CD4-positive, alpha-beta memory T cell (primary cell): Measurements from ENCODE around the gene BDNF. TPM values are rescaled to one million over a fixed set of nuclear protein-coding genes. Genes with fewer than 3 reads are reported as not detected.
"Not testable (repeated sequence)": the region's sequence is repeated elsewhere in the genome, so short reads cannot be mapped to it uniquely, and the experiment has no call there.

Experiments used
- CTCF ChIA-PET: fragments of 350-600 bp; sonication (Branson Sonifier 250); formaldehyde crosslinking; loops from one replicate; lab custom pipeline; 2021; ENCODE audit warnings: inconsistent platforms; ENCODE audit not compliant: partially characterized antibody; lab: Charles Lee
- POLR2A ChIA-PET: fragments of 350-600 bp; sonication (Branson Sonifier 250); formaldehyde crosslinking; loops from one replicate; lab custom pipeline; 2021; ENCODE audit not compliant: partially characterized antibody; lab: Charles Lee
- DNase-seq, 5 donors: peaks; one replicate each; pipeline versions ENCODE4 v3.0.0 to v3.0.0-alpha.2; 2020 to 2022; ENCODE audit warnings: mixed read lengths in 1 of 5
- H3K27ac ChIP-seq: one replicate; pipeline ENCODE4 v1.7.0; 2013; ENCODE audit warnings: low read depth, low read length
- H3K27me3 ChIP-seq: 2 replicates; pipeline ENCODE4 v1.7.0; 2013; ENCODE audit warnings: mild to moderate bottlenecking, low read length, moderate library complexity; ENCODE audit not compliant: insufficient read depth
- H3K36me3 ChIP-seq: 2 replicates; pipeline ENCODE4 v1.7.0; 2013; ENCODE audit warnings: mild to moderate bottlenecking, low read length, moderate library complexity; ENCODE audit not compliant: insufficient read depth
- H3K4me1 ChIP-seq: 2 replicates; pipeline ENCODE4 v1.7.0; 2013; ENCODE audit warnings: mild to moderate bottlenecking, low read length, moderate library complexity; ENCODE audit not compliant: insufficient read depth
- H3K4me3 ChIP-seq, 2 donors: one replicate each; pipeline ENCODE4 v1.7.0; 2013; ENCODE audit warnings: low read length in 2 of 2, mild to moderate bottlenecking in 1 of 2
- H3K9me3 ChIP-seq, 2 donors: one replicate each; pipeline ENCODE4 v1.7.0; 2013; ENCODE audit warnings: low read length in 2 of 2, control low read depth in 1 of 2; ENCODE audit not compliant: control insufficient read depth in 1 of 2
- H3K27ac Mint-ChIP-seq, 7 donors: one replicate each; pipeline ENCODE4 v1.8.0; 2020 to 2021; ENCODE audit warnings: mixed read lengths in 7 of 7, mild to moderate bottlenecking in 6 of 7, inconsistent platforms in 3 of 7, moderate library complexity in 3 of 7
- H3K27me3 Mint-ChIP-seq, 2 donors: one replicate each; pipeline ENCODE4 v1.8.0; 2020 to 2021; ENCODE audit warnings: mixed read lengths in 2 of 2
- H3K36me3 Mint-ChIP-seq, 2 donors: one replicate each; pipeline ENCODE4 v1.8.0; 2020 to 2021; ENCODE audit warnings: mixed read lengths in 2 of 2, inconsistent platforms in 1 of 2, mild to moderate bottlenecking in 1 of 2
- H3K4me1 Mint-ChIP-seq, 4 donors: one replicate each; pipeline ENCODE4 v1.8.0; 2020 to 2021; ENCODE audit warnings: mixed read lengths in 4 of 4, mild to moderate bottlenecking in 1 of 4
- H3K4me3 Mint-ChIP-seq, 8 donors: one replicate each; pipeline ENCODE4 v1.8.0; 2020 to 2021; ENCODE audit warnings: mixed read lengths in 8 of 8, mild to moderate bottlenecking in 7 of 8, moderate library complexity in 6 of 8, inconsistent platforms in 3 of 8
- H3K9me3 Mint-ChIP-seq, 8 donors: one replicate each; pipeline ENCODE4 v1.8.0; 2020 to 2021; ENCODE audit warnings: mixed read lengths in 8 of 8, mild to moderate bottlenecking in 5 of 8, inconsistent platforms in 3 of 8, moderate library complexity in 1 of 8
- intact Hi-C: fragments of 100-400 bp; cut with micrococcal nuclease; formaldehyde crosslinking; loops from one replicate; pipeline ENCODE4 v1.15.1; 2023
- polyA plus RNA-seq, 2 donors: library from polyadenylated mRNA; unstranded; fragments of 300-500 nt; fragmentation: Illumina TruSeq; gene quantifications; one replicate each; pipeline ENCODE4 v1.2.3, GENCODE V29; 2021
- total RNA-seq, 2 experiments: library from RNA; stranded (reverse); gene quantifications; one replicate each; pipeline ENCODE4 v1.2.3, GENCODE V29; 2021

The BDNF gene
- total and polyA plus RNA-seq, 4 experiments from 2014 or later = not detected

DNA sequence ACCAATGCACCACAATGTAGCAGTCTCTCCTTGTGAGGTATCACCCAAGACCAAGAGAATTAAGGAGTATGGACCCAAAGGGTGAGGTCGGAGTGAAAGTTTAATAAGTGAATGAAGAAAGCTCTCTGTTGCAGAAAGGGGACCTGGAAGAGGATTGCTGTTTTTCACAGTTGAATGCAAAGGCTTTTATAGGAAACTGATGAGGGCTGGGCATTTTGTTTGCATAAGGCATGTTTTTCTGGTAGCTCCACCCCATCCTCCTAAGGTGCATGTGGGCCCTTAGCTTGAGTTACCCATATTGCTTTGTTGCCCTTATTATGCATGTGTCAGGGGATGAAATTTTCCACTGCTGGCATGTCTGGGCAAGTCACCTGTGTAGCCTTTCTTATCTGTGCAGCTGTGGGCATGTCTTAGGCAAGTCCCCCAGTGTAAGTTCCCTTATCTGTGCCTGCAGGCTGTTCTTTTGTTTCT is 64.7 kb downstream of the BDNF start:
- CTCF ChIA-PET = no interaction called here
- no peaks in the 10 kb centered on the region for H3K4me1 Mint-ChIP-seq
- POLR2A ChIA-PET = no interaction called here

DNA sequence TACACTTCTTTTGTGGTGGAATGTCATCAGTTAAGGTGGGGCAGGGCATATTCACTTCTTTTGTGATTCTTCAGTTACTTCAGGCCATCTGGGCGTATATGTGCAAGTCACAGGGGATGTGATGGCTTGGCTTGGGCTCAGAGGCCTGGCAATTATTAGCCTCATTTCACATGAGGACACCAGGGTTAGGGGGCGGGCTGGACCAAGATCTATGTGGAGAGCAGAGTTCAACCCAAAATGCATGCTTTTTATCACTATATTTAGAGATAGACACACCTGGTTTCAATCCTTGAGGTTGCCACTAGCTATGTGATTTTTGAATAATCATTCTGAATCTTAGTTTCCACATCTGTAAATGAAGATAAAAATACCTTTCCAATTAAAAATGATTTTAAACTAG is 65.5 kb downstream of the BDNF start:
- H3K27me3 Mint-ChIP-seq, H3K4me3 Mint-ChIP-seq, H3K27ac Mint-ChIP-seq, CTCF ChIA-PET, H3K27ac ChIP-seq, H3K9me3 ChIP-seq, intact Hi-C loops, H3K36me3 ChIP-seq, DNase-seq, H3K27me3 ChIP-seq, H3K4me1 Mint-ChIP-seq, H3K4me1 ChIP-seq, POLR2A ChIA-PET, H3K4me3 ChIP-seq, H3K36me3 Mint-ChIP-seq: not testable (repeated sequence)
- peaks cover 0 to 20% (median 4%) of the 10 kb centered on the region in 8 donors for H3K9me3 Mint-ChIP-seq

More for the DNA sequence above, 64.7 kb downstream of the BDNF start:
- no peak overlapping the region for H3K4me3 ChIP-seq
- H3K36me3 ChIP-seq = no peaks in the 10 kb centered on the region
- H3K4me1 ChIP-seq = no peaks in the 10 kb centered on the region
- Mint-ChIP-seq H3K27ac (no peak overlapping the region), H3K9me3 (peaks cover 0 to 20% (median 4%) of the 10 kb centered on the region in 8 donors), H3K36me3 (no peaks in the 10 kb centered on the region), H3K4me3 (no peak overlapping the region), H3K27me3 (peaks cover 0 to 2% of the 10 kb centered on the region in 2 donors)
- DNase-seq = no peak
- no peak overlapping the region for H3K27ac ChIP-seq
- intact Hi-C loops = no loop called here
- no peaks in the 10 kb centered on the region for H3K27me3 ChIP-seq
- no peaks in the 10 kb centered on the region for H3K9me3 ChIP-seq

DNA sequence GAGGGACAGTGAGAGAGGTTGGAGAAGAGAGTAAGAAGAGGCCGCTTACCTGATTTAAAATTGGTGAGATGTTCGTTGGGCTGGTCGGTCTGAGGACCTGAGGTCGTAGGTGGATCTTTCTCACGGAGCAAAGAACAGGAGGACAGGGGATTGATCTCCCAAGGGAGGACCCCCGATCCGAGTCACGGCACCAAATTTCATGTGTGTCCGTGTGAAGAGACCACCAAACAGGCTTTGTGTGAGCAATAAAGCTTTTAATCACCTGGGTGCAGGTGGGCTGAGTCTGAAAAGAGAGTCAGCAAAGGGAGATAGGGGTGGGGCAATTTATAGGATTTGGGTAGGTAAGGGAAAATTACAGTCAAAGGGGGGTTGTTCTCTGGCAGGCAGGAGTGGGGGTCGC is 66.0 kb downstream of the BDNF start:
- peaks cover 0 to 20% (median 5%) of the 10 kb centered on the region in 8 donors for H3K9me3 Mint-ChIP-seq
- CTCF ChIA-PET, H3K27me3 ChIP-seq: not testable (repeated sequence)

DNA sequence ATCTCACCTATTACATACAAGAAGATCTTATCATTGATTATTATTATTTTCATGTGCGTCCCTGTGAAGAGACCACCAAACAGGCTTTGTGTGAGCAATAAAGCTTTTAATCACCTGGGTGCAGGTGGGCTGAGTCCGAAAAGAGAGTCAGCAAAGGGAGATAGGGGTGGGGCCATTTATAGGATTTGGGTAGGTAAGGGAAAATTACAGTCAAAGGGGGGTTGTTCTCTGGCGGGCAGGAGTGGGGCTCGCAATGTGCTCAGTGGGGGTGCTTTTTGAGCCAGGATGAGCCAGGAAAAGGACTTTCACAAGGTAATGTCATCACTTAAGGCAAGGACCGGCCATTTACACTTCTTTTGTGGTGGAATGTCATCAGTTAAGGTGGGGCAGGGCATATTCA is 71.2 kb downstream of the BDNF start:
- DNase-seq, H3K27me3 Mint-ChIP-seq, H3K9me3 ChIP-seq, H3K4me3 Mint-ChIP-seq, H3K4me1 Mint-ChIP-seq, POLR2A ChIA-PET, H3K9me3 Mint-ChIP-seq, H3K36me3 Mint-ChIP-seq, H3K27me3 ChIP-seq, H3K36me3 ChIP-seq, CTCF ChIA-PET, H3K4me3 ChIP-seq, H3K4me1 ChIP-seq, H3K27ac ChIP-seq, H3K27ac Mint-ChIP-seq, intact Hi-C loops: not testable (repeated sequence)

More for the DNA sequence above, 66.0 kb downstream of the BDNF start:
- H3K36me3 ChIP-seq, H3K27ac Mint-ChIP-seq, H3K4me3 ChIP-seq, H3K4me1 ChIP-seq, H3K9me3 ChIP-seq, DNase-seq, H3K4me3 Mint-ChIP-seq, H3K4me1 Mint-ChIP-seq, POLR2A ChIA-PET, H3K36me3 Mint-ChIP-seq, H3K27ac ChIP-seq, intact Hi-C loops, H3K27me3 Mint-ChIP-seq: not testable (repeated sequence)

DNA sequence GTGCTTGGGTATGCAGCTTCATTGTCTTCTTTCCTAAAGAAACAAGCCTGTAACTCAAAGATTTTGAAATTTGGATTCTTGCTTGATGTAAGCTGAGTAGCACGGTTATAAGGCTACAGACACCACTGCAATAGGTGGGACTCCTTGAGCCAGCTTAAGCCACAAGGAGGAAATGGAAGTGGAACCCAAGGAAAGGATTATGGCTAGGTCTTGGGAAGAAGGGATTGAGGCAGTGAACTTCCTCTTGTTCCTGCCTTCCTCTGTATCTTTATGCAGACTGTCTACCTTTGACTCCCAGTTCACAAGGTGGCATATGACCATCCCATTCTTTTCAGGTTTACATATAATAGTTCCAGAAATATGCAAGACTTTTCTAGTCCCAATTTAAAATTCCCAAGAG is 72.3 kb downstream of the BDNF start:
- CTCF ChIA-PET = no interaction called here
- Mint-ChIP-seq H3K27ac (no peak overlapping the region), H3K4me3 (no peak overlapping the region)

DNA sequence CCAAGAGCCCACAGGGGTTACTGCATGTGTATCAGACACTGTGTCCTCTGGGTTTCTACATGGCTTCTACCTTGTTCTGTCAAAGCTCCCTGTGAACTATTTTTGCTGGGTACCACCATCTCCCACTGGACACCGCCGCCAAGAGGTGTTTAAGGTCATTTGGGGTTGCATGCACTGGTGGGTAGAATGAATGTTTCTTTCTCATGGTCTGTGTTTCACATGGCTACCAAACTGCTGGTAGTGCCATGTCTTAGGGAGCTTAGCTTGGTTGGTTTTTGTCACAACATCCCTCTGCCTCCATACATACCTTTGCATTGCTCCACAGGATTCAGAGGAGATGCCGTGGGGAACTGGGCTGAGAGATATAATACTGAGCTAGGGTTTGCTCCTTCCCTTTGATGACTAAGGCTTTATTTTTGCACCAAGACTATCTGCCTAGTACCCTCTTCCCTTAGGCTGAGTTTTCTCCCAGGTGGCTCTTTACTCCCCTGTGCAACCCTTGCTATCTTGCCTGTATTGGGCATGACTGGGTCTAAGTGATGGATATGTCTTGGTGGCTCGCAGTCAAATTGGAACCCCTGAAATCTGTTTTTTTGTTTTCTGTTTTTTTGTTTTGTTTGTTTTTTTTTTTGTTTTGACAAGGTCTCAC is 73.2 kb downstream of the BDNF start:
- peaks cover 0 to 3% (median 0%) of the 10 kb centered on the region in 8 donors for H3K9me3 Mint-ChIP-seq
- H3K27me3 Mint-ChIP-seq = peaks cover 0 to 2% of the 10 kb centered on the region in 2 donors
- H3K27ac ChIP-seq = no peak overlapping the region
- H3K4me3 ChIP-seq = no peak overlapping the region
- H3K27me3 ChIP-seq = no peaks in the 10 kb centered on the region
- intact Hi-C loops = no loop called here
- POLR2A ChIA-PET = no interaction called here
- no peaks in the 10 kb centered on the region for H3K9me3 ChIP-seq
- no peaks in the 10 kb centered on the region for H3K4me1 ChIP-seq
- H3K4me3 Mint-ChIP-seq = no peak overlapping the region
- H3K36me3 Mint-ChIP-seq = no peaks in the 10 kb centered on the region
- no peaks in the 10 kb centered on the region for H3K4me1 Mint-ChIP-seq
- no peak overlapping the region for H3K27ac Mint-ChIP-seq
- CTCF ChIA-PET = no interaction called here
- H3K36me3 ChIP-seq = no peaks in the 10 kb centered on the region
- DNase-seq = no peak

More for the DNA sequence above, 72.3 kb downstream of the BDNF start:
- peaks cover 0 to 3% (median 0%) of the 10 kb centered on the region in 8 donors for H3K9me3 Mint-ChIP-seq
- Histone ChIP-seq H3K4me1 (no peaks in the 10 kb centered on the region), H3K9me3 (no peaks in the 10 kb centered on the region), H3K27me3 (no peaks in the 10 kb centered on the region), H3K27ac (no peak overlapping the region), H3K36me3 (no peaks in the 10 kb centered on the region), H3K4me3 (no peak overlapping the region)
- POLR2A ChIA-PET = no interaction called here
- H3K36me3 Mint-ChIP-seq = no peaks in the 10 kb centered on the region
- peaks cover 0 to 2% of the 10 kb centered on the region in 2 donors for H3K27me3 Mint-ChIP-seq
- DNase-seq = no peak
- H3K4me1 Mint-ChIP-seq = no peaks in the 10 kb centered on the region
- intact Hi-C loops = no loop called here

DNA sequence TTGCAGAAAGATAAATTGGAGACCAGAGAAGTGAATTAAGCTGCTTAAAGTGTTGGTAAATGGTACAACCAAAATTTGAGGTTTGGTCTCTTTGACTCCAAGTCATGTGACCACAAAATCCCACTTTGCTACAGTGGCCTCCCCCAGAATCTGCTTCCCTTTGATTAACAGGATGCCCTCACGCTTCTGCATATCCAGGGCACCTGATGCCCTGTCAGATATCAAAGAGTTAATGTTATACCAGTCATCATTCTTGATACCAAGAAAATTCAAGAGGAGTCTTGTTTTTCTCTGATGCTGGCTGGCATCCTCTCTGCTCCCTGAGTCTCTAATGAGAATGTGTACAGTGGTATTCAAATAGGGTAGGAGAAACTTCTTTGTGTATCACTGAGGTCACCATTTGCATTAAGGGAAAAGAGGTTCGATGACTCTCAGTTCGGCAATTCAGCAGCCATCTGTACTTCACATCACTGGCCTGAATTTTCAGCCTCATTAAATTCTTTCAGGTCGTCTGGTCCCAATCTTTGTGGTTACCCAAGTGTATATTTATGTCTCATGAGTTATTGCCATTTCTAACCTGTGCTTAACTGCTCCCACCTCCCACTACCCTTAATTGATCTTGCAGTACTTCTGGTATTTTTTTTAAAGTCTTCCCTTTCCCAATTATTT is 73.9 kb downstream of the BDNF start:
- Histone ChIP-seq H3K27ac (no peak overlapping the region), H3K27me3 (no peaks in the 10 kb centered on the region), H3K4me1 (no peaks in the 10 kb centered on the region), H3K36me3 (no peaks in the 10 kb centered on the region), H3K9me3 (no peaks in the 10 kb centered on the region), H3K4me3 (no peak overlapping the region)
- Mint-ChIP-seq H3K4me3 (no peak overlapping the region), H3K36me3 (no peaks in the 10 kb centered on the region), H3K27me3 (peaks cover 0 to 2% of the 10 kb centered on the region in 2 donors), H3K9me3 (peaks cover 0 to 3% (median 0%) of the 10 kb centered on the region in 8 donors), H3K27ac (no peak overlapping the region), H3K4me1 (no peaks in the 10 kb centered on the region)
- CTCF ChIA-PET = no interaction called here
- intact Hi-C loops = no loop called here
- POLR2A ChIA-PET = no interaction called here
- no peak for DNase-seq
